H9 (cell line): ENCODE results near the gene GALNT2. TPM values are rescaled to one million over a fixed set of nuclear protein-coding genes. Genes with fewer than 3 reads are reported as not detected.
A peak's percentile ranks its signal among the peaks of the same experiment; 100 is the strongest.

Experiments used
- DNase-seq: peaks from one replicate; pipeline ENCODE4 v3.0.0-alpha.2; 2017
- H2AFZ ChIP-seq: one replicate; pipeline ENCODE4 v1.6.1; 2013; ENCODE audit warnings: mild to moderate bottlenecking, low read length, control low read depth, moderate library complexity
- H2AK5ac ChIP-seq: 2 replicates; pipeline ENCODE4 v1.6.1; 2013; ENCODE audit warnings: low read length, control low read depth, mixed read lengths; ENCODE audit not compliant: insufficient read length
- H2BK120ac ChIP-seq: one replicate; pipeline ENCODE4 v1.6.1; 2013; ENCODE audit warnings: low read depth, mild to moderate bottlenecking, low read length, control low read depth, inconsistent platforms; ENCODE audit not compliant: poor library complexity, severe bottlenecking
- H2BK12ac ChIP-seq: 2 replicates; pipeline ENCODE4 v1.6.1; 2013; ENCODE audit warnings: low read length, control low read depth, mixed read lengths, low read depth; ENCODE audit not compliant: insufficient read length
- H2BK15ac ChIP-seq: 2 replicates; pipeline ENCODE4 v1.6.1; 2013; ENCODE audit warnings: low read depth, low read length, control low read depth
- H2BK20ac ChIP-seq: one replicate; pipeline ENCODE4 v1.6.1; 2013; ENCODE audit warnings: low read depth, mild to moderate bottlenecking, low read length, control low read depth, inconsistent platforms; ENCODE audit not compliant: poor library complexity, severe bottlenecking
- H2BK5ac ChIP-seq: 2 replicates; pipeline ENCODE4 v1.6.1; 2013; ENCODE audit warnings: low read length, control low read depth, mixed read lengths; ENCODE audit not compliant: insufficient read length
- H3K14ac ChIP-seq: 2 replicates; pipeline ENCODE4 v1.6.1; 2013; ENCODE audit warnings: low read length, control low read depth; ENCODE audit not compliant: insufficient read depth
- H3K18ac ChIP-seq: 2 replicates; pipeline ENCODE4 v1.6.1; 2013; ENCODE audit warnings: low read depth, mild to moderate bottlenecking, mixed read lengths, low read length, control low read depth; ENCODE audit not compliant: insufficient read length
- H3K23ac ChIP-seq: 2 replicates; pipeline ENCODE4 v1.6.1; 2013; ENCODE audit warnings: low read length, control low read depth, mixed read lengths, low read depth; ENCODE audit not compliant: insufficient read length
- H3K23me2 ChIP-seq: 2 replicates; pipeline ENCODE4 v1.6.1; 2013; ENCODE audit warnings: low read depth, mild to moderate bottlenecking, mixed read lengths, low read length, control low read depth; ENCODE audit not compliant: insufficient read length, poor library complexity, severe bottlenecking
- H3K27ac ChIP-seq: 2 replicates; pipeline ENCODE4 v1.5.1; 2013; ENCODE audit warnings: low read length, control low read depth, mixed read lengths, low read depth; ENCODE audit not compliant: insufficient read length
- H3K27me3 ChIP-seq: 2 replicates; pipeline ENCODE4 v1.6.1; 2013; ENCODE audit warnings: low read length, control low read depth, inconsistent platforms; ENCODE audit not compliant: insufficient read depth
- H3K4ac ChIP-seq: 2 replicates; pipeline ENCODE4 v1.6.1; 2013; ENCODE audit warnings: low read depth, mild to moderate bottlenecking, control low read depth, inconsistent platforms, low read length, moderate library complexity
- H3K4me1 ChIP-seq: 2 replicates; pipeline ENCODE4 v1.6.1; 2013; ENCODE audit warnings: low read length, control low read depth, inconsistent platforms; ENCODE audit not compliant: insufficient read depth
- H3K4me2 ChIP-seq: 2 replicates; pipeline ENCODE4 v1.6.1; 2013; ENCODE audit warnings: low read length, control low read depth, mixed read lengths; ENCODE audit not compliant: insufficient read length, insufficient read depth
- H3K56ac ChIP-seq: 2 replicates; pipeline ENCODE4 v1.6.1; 2013; ENCODE audit warnings: low read depth, mild to moderate bottlenecking, mixed read lengths, low read length, control low read depth; ENCODE audit not compliant: insufficient read length
- H3K79me1 ChIP-seq: 2 replicates; pipeline ENCODE4 v1.6.1; 2013; ENCODE audit warnings: low read depth, mild to moderate bottlenecking, moderate library complexity, low read length, control low read depth, inconsistent platforms; ENCODE audit not compliant: insufficient read depth, poor library complexity, severe bottlenecking
- H3K79me2 ChIP-seq: 2 replicates; pipeline ENCODE4 v1.6.1; 2013; ENCODE audit warnings: low read length, control low read depth, inconsistent platforms; ENCODE audit not compliant: insufficient read depth
- H3K9ac ChIP-seq: 2 replicates; pipeline ENCODE4 v1.6.1; 2013; ENCODE audit warnings: low read length, control low read depth, mixed read lengths; ENCODE audit not compliant: insufficient read length; ENCODE audit errors: extremely low read depth
- H3K9me3 ChIP-seq: one replicate; pipeline ENCODE4 v1.6.1; 2013; ENCODE audit warnings: low read depth, low read length, inconsistent platforms; ENCODE audit not compliant: control insufficient read depth
- H3T11ph ChIP-seq: one replicate; pipeline ENCODE4 v1.6.1; 2013; ENCODE audit warnings: mild to moderate bottlenecking, low read length, control low read depth, inconsistent platforms
- H4K20me1 ChIP-seq: one replicate; pipeline ENCODE4 v1.6.1; 2013; ENCODE audit not compliant: control insufficient read depth, insufficient read length, insufficient read depth
- H4K5ac ChIP-seq: 2 replicates; pipeline ENCODE4 v1.6.1; 2013; ENCODE audit warnings: low read depth, mild to moderate bottlenecking, mixed read lengths, low read length, control low read depth; ENCODE audit not compliant: insufficient read length
- H4K8ac ChIP-seq: replicated peaks from 2 replicates; pipeline ENCODE4 v1.6.1; 2013; ENCODE audit warnings: low read length, control low read depth, mixed read lengths, low read depth; ENCODE audit not compliant: insufficient read length
- H4K91ac ChIP-seq: 2 replicates; pipeline ENCODE4 v1.6.1; 2013; ENCODE audit warnings: low read depth, mild to moderate bottlenecking, moderate library complexity, mixed read lengths, low read length, control low read depth; ENCODE audit not compliant: insufficient read length
- H3K27ac Mint-ChIP-seq, 3 experiments: 2 replicates in 2 of 3; 3 replicates in 1 of 3; pipeline ENCODE4 v1.8.0; 2020 to 2021; ENCODE audit warnings: mixed read lengths in 3 of 3, mild to moderate bottlenecking in 1 of 3, moderate library complexity in 1 of 3
- H3K27me3 Mint-ChIP-seq: 2 replicates; pipeline ENCODE4 v1.8.0; 2021; ENCODE audit warnings: low read depth, mild to moderate bottlenecking, moderate library complexity, mixed read lengths
- H3K36me3 Mint-ChIP-seq, 3 experiments: 2 replicates in 2 of 3; 3 replicates in 1 of 3; pipeline ENCODE4 v1.8.0; 2020 to 2021; ENCODE audit warnings: low read depth in 3 of 3, mixed read lengths in 3 of 3; ENCODE audit not compliant: insufficient read depth in 1 of 3
- H3K4me1 Mint-ChIP-seq, 2 experiments: 2 replicates each; pipeline ENCODE4 v1.8.0; 2020; ENCODE audit warnings: mixed read lengths in 2 of 2
- H3K4me3 Mint-ChIP-seq, 2 experiments: 2 replicates in 1 of 2; 3 replicates in 1 of 2; pipeline ENCODE4 v1.8.0; 2020 to 2021; ENCODE audit warnings: mild to moderate bottlenecking in 2 of 2, mixed read lengths in 2 of 2, moderate library complexity in 1 of 2
- H3K9me3 Mint-ChIP-seq, 2 experiments: 2 replicates in 1 of 2; 3 replicates in 1 of 2; pipeline ENCODE4 v1.8.0; 2020; ENCODE audit warnings: mild to moderate bottlenecking in 2 of 2, mixed read lengths in 2 of 2, moderate library complexity in 1 of 2
- CTCF ChIP-seq: fragments of 200-600 bp; sonication (generic); conservative IDR thresholded peaks from 3 replicates; pipeline ENCODE4 v1.8.0; 2021; ENCODE audit warnings: antibody characterized with exemption, mild to moderate bottlenecking
- WGBS: extraction: QIAGEN DNeasy Blood & Tissue Kit; methylation state at CpG from one replicate; pipeline ENCODE4 v1.1.7; 2013; ENCODE audit warnings: missing lambda C conversion rate, low lambda C conversion rate, mixed read lengths; ENCODE audit not compliant: insufficient read length; ENCODE audit errors: extremely low coverage; 5-methylcytosine and 5-hydroxymethylcytosine counted together
- total RNA-seq: library from RNA; stranded (reverse); gene quantifications from 2 replicates; pipeline ENCODE4 v1.2.1, GENCODE V29; 2021

The GALNT2 gene
- total RNA-seq, 1 experiment from 2014 or later: 57.6 TPM

- H3K27me3 Mint-ChIP-seq: no peaks in the 10 kb centered on the region
- H3K23me2 ChIP-seq: no peaks in the 10 kb centered on the region
- no peak overlapping the region for H3T11ph ChIP-seq
- H3K79me1 ChIP-seq: no peaks in the 10 kb centered on the region
- no peaks in the 10 kb centered on the region for H3K27me3 ChIP-seq
- H3K36me3 Mint-ChIP-seq: peaks cover 0 to 3% (median 0%) of the 10 kb centered on the region in 3 experiments; a peak in 1 of 7 replicates
- H2BK15ac ChIP-seq: no peak overlapping the region
- H4K20me1 ChIP-seq: peaks cover 3% of the 10 kb centered on the region
- H3K56ac ChIP-seq: no peak overlapping the region
- H2BK120ac ChIP-seq: no peak overlapping the region
- H3K18ac ChIP-seq: no peak overlapping the region
- WGBS: no CpG with 5 or more reads among the region's 15 CpGs
- H2AK5ac ChIP-seq: no peak overlapping the region
- no peak for DNase-seq
- no peak for TF ChIP-seq CTCF
- H2BK5ac ChIP-seq: no peak overlapping the region
- H3K23ac ChIP-seq: no peak overlapping the region
- no peak overlapping the region for H2BK12ac ChIP-seq
- no peak overlapping the region for H3K9ac ChIP-seq
- H3K4me1 ChIP-seq: peaks cover 2% of the 10 kb centered on the region; the same call in 1 of the 2 replicates
- no peak overlapping the region for H3K4me2 ChIP-seq
- H4K8ac ChIP-seq: no peak overlapping the region
- peaks cover 58 to 63% of the 10 kb centered on the region in 2 experiments for H3K4me1 Mint-ChIP-seq
- no peak overlapping the region for H4K91ac ChIP-seq
- no peaks in the 10 kb centered on the region; a peak in 1 of 5 replicates for H3K9me3 Mint-ChIP-seq
- no peak overlapping the region for H3K14ac ChIP-seq
- no peak overlapping the region for H2AFZ ChIP-seq
- no peak overlapping the region for H3K27ac ChIP-seq
- H3K9me3 ChIP-seq: no peaks in the 10 kb centered on the region
- H3K4ac ChIP-seq: no peak overlapping the region
- no peak overlapping the region for H4K5ac ChIP-seq
- peak overlapping the region in 1 of 3 experiments; percentile 66; a peak in 4 of 7 replicates for H3K27ac Mint-ChIP-seq
- H3K4me3 Mint-ChIP-seq: no peak overlapping the region
- H2BK20ac ChIP-seq: no peak overlapping the region
- H3K79me2 ChIP-seq: peaks cover 3% of the 10 kb centered on the region; the same call in 1 of the 2 replicates
Observed at GRCh38 chr1:230149751-230150584, 82.9 kb downstream of the GALNT2 start.
